Measurements from ENCODE around the gene MYO9B.

GRCh38 chr19:17041976-17042375 is 33.6 kb upstream of the MYO9B start:
- no peak for TF ChIP-seq CTCF (conservative IDR thresholded peaks at IDR 0.05 in 1 of 2, IDR thresholded peaks at IDR 0.05 in 1 of 2; ENCODE audit: low read depth in 1 of 2, low read length in 2 of 2)
- no peak for TF ChIP-seq EZH2 (IDR thresholded peaks at IDR 0.05; ENCODE audit: low read length, missing control alignments)
